Activated T-helper 1 cell treated with anti-CD3 and anti-CD28 coated beads, Interleukin-12 subunit alpha, Interleukin-12 subunit beta, Interleukin-2, Interleukin-4 antibody, amounts not matched to agents 30 ng/mL and 10 ng/mL and 1 ng/mL, durations not matched to agents 14 hours and 24 hours and 36 hours (primary cell): ENCODE measurements around the gene PRSS21. TPM values are rescaled to one million over a fixed set of nuclear protein-coding genes. Genes with fewer than 3 reads are reported as not detected.

ENCODE experiments used
- DNase-seq: peaks from one replicate; pipeline ENCODE4 v3.0.0; 2021; ENCODE audit warnings: low spot score
- H3K27ac Mint-ChIP-seq: one replicate; pipeline ENCODE4 v1.8.0; 2021; ENCODE audit warnings: mild to moderate bottlenecking, mixed read lengths
- H3K27me3 Mint-ChIP-seq: one replicate; pipeline ENCODE4 v1.8.0; 2022; ENCODE audit warnings: mild to moderate bottlenecking, moderate library complexity, mixed read lengths; ENCODE audit not compliant: insufficient read depth
- H3K36me3 Mint-ChIP-seq: one replicate; pipeline ENCODE4 v1.8.0; 2021; ENCODE audit warnings: low read depth, mixed read lengths
- H3K4me1 Mint-ChIP-seq: one replicate; pipeline ENCODE4 v1.8.0; 2021; ENCODE audit warnings: low read depth, mixed read lengths
- H3K4me3 Mint-ChIP-seq: one replicate; pipeline ENCODE4 v1.8.0; 2021; ENCODE audit warnings: mild to moderate bottlenecking, moderate library complexity, mixed read lengths
- H3K9me3 Mint-ChIP-seq: one replicate; pipeline ENCODE4 v1.8.0; 2021; ENCODE audit warnings: mixed read lengths
- intact Hi-C: fragments of 100-400 bp; cut with micrococcal nuclease; formaldehyde crosslinking; loops from one replicate; pipeline ENCODE4 v1.15.1; 2024
- total RNA-seq: library from RNA; stranded (reverse); gene quantifications from 2 replicates; pipeline ENCODE4 v1.2.3, GENCODE V29; 2022

Gene PRSS21
- total RNA-seq, 1 donor from 2014 or later, result 10.1 TPM

- no peaks in the 10 kb centered on the region for H3K4me1 Mint-ChIP-seq
- DNase-seq, result no peak
Observed at GRCh38 chr16:2799859-2800226, 17.2 kb upstream of the PRSS21 start.

DNA sequence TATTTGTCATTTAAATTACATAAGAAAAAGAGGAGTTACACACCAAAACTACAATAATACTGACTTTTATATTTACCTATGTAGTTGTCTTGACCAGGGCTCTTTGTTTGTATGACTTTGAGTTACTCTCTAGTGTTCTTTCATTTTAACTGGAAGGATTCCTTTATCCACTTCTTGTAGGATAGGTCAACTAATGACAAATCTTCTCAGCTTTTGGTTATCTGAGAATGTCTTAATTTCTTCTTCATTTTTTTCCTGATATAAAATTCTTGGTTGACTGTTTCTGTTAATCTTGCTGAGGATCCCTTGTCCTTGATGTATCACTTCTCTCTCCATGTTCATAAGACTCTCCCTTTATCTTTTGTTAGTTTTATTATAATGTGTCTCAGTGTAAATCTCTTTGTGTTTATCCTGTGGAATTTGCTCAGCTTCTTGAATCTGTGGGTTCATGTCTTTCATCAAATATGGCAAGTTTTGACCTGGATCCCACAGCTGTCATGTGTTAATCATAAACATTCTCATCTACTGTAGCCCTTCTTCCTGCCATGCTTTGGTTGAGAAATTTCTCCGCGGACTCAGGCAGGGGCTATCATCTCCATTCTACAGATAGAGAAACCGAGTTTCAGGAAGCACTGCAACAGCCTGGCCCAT, 13.4 kb upstream of the PRSS21 start:
- no peak overlapping the region for H3K4me3 Mint-ChIP-seq
- no peak for DNase-seq
- H3K36me3 Mint-ChIP-seq, result no peaks in the 10 kb centered on the region
- H3K9me3 Mint-ChIP-seq, result peaks cover 5% of the 10 kb centered on the region
- intact Hi-C loops, result no loop called here
- no peaks in the 10 kb centered on the region for H3K4me1 Mint-ChIP-seq
- H3K27me3 Mint-ChIP-seq, result peaks cover 7% of the 10 kb centered on the region
- no peak overlapping the region for H3K27ac Mint-ChIP-seq

More at GRCh38 chr16:2799859-2800226, 17.2 kb upstream of the PRSS21 start:
- Mint-ChIP-seq H3K4me3 (no peak overlapping the region), H3K36me3 (no peaks in the 10 kb centered on the region), H3K9me3 (peaks cover 5% of the 10 kb centered on the region), H3K27ac (no peak overlapping the region), H3K27me3 (peaks cover 10% of the 10 kb centered on the region)
- intact Hi-C loops, result no loop called here

DNA sequence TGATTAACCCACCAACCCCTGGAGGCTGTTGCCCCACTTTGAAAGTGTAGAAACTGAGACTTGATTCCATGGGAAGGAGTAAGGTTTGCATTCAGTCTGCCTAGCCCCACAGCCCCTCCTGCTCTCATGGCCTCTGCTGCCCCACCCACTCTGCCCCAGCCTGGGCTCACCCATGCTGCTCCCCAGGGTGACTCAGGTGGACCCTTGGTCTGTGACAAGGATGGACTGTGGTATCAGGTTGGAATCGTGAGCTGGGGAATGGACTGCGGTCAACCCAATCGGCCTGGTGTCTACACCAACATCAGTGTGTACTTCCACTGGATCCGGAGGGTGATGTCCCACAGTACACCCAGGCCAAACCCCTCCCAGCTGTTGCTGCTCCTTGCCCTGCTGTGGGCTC, 12.3 kb upstream of the PRSS21 start:
- H3K36me3 Mint-ChIP-seq, result no peaks in the 10 kb centered on the region
- H3K9me3 Mint-ChIP-seq, result peaks cover 5% of the 10 kb centered on the region
- no peaks in the 10 kb centered on the region for H3K4me1 Mint-ChIP-seq

DNA sequence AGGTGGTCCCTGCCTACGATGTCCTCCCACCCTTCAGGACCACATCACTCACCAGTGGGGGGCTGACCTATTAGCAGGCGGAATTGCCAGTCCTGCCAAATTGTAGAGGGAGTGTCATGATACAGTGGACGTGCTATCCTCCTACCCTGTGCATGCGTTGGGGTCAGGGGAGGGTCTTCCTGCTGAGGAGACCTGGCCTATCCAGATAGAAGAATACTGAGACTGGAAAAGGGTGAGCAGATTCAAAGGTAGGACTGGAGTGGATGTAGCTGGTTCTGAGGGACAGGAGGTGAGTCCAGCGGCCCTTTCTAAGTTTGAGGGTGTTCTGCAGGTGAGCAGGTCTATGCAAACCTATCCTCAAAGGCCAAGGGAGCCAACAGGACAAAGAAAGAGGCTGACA, 10.8 kb upstream of the PRSS21 start:
- peaks cover 9% of the 10 kb centered on the region for H3K27me3 Mint-ChIP-seq
- no peak overlapping the region for H3K4me3 Mint-ChIP-seq
- H3K36me3 Mint-ChIP-seq, result no peaks in the 10 kb centered on the region
- no peak overlapping the region for H3K27ac Mint-ChIP-seq
- no peak for DNase-seq
- intact Hi-C loops, result no loop called here
- no peaks in the 10 kb centered on the region for H3K4me1 Mint-ChIP-seq
- H3K9me3 Mint-ChIP-seq, result peaks cover 5% of the 10 kb centered on the region

More for the DNA sequence above, 12.3 kb upstream of the PRSS21 start:
- no peak for DNase-seq
- Mint-ChIP-seq H3K27ac (no peak overlapping the region), H3K4me3 (no peak overlapping the region), H3K27me3 (peaks cover 7% of the 10 kb centered on the region)
- intact Hi-C loops, result no loop called here

DNA sequence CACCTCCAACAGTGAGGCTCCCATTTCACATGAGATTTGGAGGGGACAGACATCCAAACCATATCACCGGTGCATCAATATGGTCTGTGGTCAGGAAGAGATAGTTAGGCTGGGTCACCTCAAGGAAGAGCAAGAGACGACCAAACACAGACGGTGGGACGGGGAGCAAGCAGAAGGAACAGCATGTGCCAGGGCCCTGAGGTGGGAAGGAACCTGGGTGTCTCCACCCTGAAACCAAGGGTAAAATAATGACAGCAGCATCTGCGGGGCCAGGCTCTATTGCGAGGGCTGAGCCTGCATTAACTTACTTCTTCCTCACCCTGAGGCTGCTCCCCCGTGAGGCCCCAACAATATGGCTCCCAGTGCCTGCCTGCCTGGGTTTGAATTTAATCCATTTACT, 8.9 kb upstream of the PRSS21 start:
- intact Hi-C loops, result no loop called here
- H3K4me1 Mint-ChIP-seq, result no peaks in the 10 kb centered on the region
- peaks cover 9% of the 10 kb centered on the region for H3K27me3 Mint-ChIP-seq
- DNase-seq, result no peak
- H3K9me3 Mint-ChIP-seq, result peaks cover 5% of the 10 kb centered on the region
- no peak overlapping the region for H3K4me3 Mint-ChIP-seq
- no peaks in the 10 kb centered on the region for H3K36me3 Mint-ChIP-seq
- H3K27ac Mint-ChIP-seq, result no peak overlapping the region

DNA sequence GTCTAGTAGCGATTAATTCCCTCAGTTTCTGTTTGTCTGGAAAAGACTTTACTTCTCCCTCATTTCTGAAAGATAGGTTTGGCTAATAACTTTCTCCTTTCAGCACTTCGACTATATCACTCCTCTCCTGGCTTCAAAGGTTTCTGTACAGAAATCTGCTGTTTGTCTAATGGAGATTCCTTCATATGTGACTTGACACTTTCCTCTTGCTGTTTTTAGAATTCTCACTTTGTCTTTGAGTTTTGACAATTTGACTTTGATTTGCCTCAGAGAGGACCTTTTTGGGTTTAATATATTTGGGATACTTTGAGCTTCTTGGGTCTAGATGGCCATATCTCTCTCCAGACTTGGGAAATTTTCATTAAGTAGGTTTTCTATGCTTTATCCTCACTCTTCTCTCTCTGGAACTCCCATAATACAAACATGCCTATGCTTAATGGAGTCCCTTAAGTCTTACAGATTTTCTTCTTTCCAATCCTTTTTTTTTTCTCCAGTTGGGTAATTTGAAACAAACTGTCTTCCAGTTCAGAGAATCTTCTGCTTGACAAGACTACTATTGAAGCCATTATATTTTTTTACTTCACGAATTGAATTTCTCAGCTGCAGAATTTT, 7.8 kb upstream of the PRSS21 start:
- no peaks in the 10 kb centered on the region for H3K36me3 Mint-ChIP-seq
- H3K4me1 Mint-ChIP-seq, result no peaks in the 10 kb centered on the region
- no peak overlapping the region for H3K4me3 Mint-ChIP-seq
- DNase-seq, result no peak
- H3K27ac Mint-ChIP-seq, result no peak overlapping the region
- intact Hi-C loops, result no loop called here
- no peaks in the 10 kb centered on the region for H3K9me3 Mint-ChIP-seq
- peaks cover 5% of the 10 kb centered on the region for H3K27me3 Mint-ChIP-seq

GRCh38 chr16:2810651-2811050, 6.4 kb upstream of the PRSS21 start:
- Mint-ChIP-seq H3K9me3 (no peaks in the 10 kb centered on the region), H3K36me3 (no peaks in the 10 kb centered on the region), H3K27ac (no peak overlapping the region), H3K4me3 (no peak overlapping the region), H3K27me3 (peaks cover 2% of the 10 kb centered on the region), H3K4me1 (no peaks in the 10 kb centered on the region)
- DNase-seq, result no peak
- intact Hi-C loops, result no loop called here

GRCh38 chr16:2811703-2812471, 5.2 kb upstream of the PRSS21 start:
- H3K4me3 Mint-ChIP-seq, result no peak overlapping the region
- H3K9me3 Mint-ChIP-seq, result no peaks in the 10 kb centered on the region
- intact Hi-C loops, result no loop called here
- H3K4me1 Mint-ChIP-seq, result no peaks in the 10 kb centered on the region
- no peaks in the 10 kb centered on the region for H3K36me3 Mint-ChIP-seq
- peaks cover 2% of the 10 kb centered on the region for H3K27me3 Mint-ChIP-seq
- H3K27ac Mint-ChIP-seq, result no peak overlapping the region
- DNase-seq, result no peak

DNA sequence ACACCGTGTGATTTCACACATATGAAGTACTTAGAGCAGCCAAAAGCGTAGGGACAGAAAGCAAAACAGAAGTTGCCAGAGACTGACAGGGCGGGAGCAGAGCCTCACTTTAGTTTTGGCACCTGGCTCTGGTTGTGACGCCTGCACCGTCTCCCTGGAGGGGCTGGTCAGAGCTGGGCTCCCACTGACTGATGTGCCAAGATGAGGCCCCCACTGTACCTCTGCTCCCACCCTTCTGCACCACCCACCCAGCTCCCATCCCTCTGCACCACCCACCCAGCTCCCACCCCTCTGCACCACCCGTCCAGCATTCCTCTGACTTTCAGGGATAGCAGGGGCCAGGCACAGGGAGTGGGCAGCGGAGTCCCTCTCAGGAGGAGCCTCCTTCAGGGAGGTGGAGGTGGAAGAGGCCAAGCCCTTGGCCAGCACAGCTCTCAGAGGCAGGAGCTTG, 3.2 kb upstream of the PRSS21 start:
- Mint-ChIP-seq H3K36me3 (no peaks in the 10 kb centered on the region), H3K27ac (no peak overlapping the region), H3K4me3 (no peak overlapping the region), H3K4me1 (no peaks in the 10 kb centered on the region), H3K27me3 (peaks cover 2% of the 10 kb centered on the region), H3K9me3 (no peaks in the 10 kb centered on the region)
- DNase-seq, result no peak
- intact Hi-C loops, result no loop called here

DNA sequence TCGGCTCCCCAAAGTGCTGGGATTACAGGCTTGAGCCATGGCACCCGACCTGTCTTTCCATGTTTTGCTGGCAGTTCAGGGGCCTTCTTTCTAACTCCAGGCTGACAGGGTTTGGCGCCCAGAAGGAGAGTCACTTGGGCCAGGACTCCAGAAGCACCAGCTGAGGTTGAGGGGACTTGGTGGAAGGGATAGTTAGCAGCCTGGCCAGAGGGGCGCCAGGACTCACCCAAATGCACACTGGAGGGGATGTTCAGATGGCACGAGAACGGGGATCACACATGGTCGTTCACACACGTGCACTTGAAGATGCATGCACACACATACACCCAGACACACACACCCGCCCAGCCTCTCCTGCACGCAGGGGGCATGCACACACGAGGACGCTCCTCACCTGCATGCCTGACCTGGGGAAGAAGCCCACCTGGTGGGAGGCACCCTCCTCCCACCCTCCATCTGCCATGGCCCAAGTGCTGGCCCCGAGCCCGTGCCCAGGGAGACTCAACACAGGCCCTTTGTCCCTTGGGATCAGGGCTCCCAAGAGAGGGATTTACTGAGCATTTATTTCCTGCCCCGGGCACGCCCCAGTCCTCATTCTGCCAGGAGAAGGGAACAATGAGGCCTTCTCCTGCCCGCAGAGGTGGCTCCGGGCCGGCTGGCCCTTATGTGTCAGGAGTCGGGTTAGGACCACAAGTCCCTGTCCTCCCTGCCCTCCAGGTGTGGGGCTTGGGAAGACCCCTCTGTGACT, 2.3 kb upstream of the PRSS21 start:
- H3K27me3 Mint-ChIP-seq, result peaks cover 2% of the 10 kb centered on the region

GRCh38 chr16:2815299-2815771, 1.7 kb upstream of the PRSS21 start:
- DNase-seq, result no peak
- intact Hi-C loops, result no loop called here
- H3K9me3 Mint-ChIP-seq, result no peaks in the 10 kb centered on the region

More for the DNA sequence above, 2.3 kb upstream of the PRSS21 start:
- Mint-ChIP-seq H3K36me3 (no peaks in the 10 kb centered on the region), H3K4me3 (no peak overlapping the region), H3K9me3 (no peaks in the 10 kb centered on the region), H3K4me1 (no peaks in the 10 kb centered on the region), H3K27ac (no peak overlapping the region)
- DNase-seq, result no peak
- intact Hi-C loops, result no loop called here

GRCh38 chr16:2817340-2818271, 569 bp downstream of the PRSS21 start:
- Mint-ChIP-seq H3K4me1 (no peaks in the 10 kb centered on the region), H3K36me3 (no peaks in the 10 kb centered on the region), H3K27ac (peak overlapping the region; percentile 13), H3K4me3 (peak overlapping the region; percentile 45), H3K27me3 (no peaks in the 10 kb centered on the region), H3K9me3 (no peaks in the 10 kb centered on the region)
- no peak for DNase-seq
- intact Hi-C loops, result no loop called here

More at GRCh38 chr16:2815299-2815771, 1.7 kb upstream of the PRSS21 start:
- H3K4me1 Mint-ChIP-seq, result no peaks in the 10 kb centered on the region
- H3K4me3 Mint-ChIP-seq, result no peak overlapping the region
- no peaks in the 10 kb centered on the region for H3K36me3 Mint-ChIP-seq
- no peak overlapping the region for H3K27ac Mint-ChIP-seq
- H3K27me3 Mint-ChIP-seq, result no peaks in the 10 kb centered on the region
